ENCODE measurements around the gene LSP1. TPM values are rescaled to one million over a fixed set of nuclear protein-coding genes. Genes with fewer than 3 reads are reported as not detected.

LSP1 gene
- total and polyA plus RNA-seq, 8 donors, result 9.8 to 239 (median 58.9) TPM

GRCh38 chr11:1827931-1828330 lies 25.0 kb upstream of the LSP1 start:
- peak overlapping the region in 1 of 5 donors; percentile 77 for H3K27ac ChIP-seq
- no peaks in the 10 kb centered on the region for H3K9me3 ChIP-seq
- intact Hi-C loops (cut with DNase I; ENCODE audit: low total_unique reads), result no loop called here
- 76 to 86% (median 79%) methylated on average over 15 to 19 of the region's 19 CpGs for WGBS, 5 donors
- H3K36me3 ChIP-seq, result no peaks in the 10 kb centered on the region
- peaks cover 53 to 93% (median 69%) of the 10 kb centered on the region in 4 donors for H3K4me1 ChIP-seq
- H3K27me3 ChIP-seq, result peaks cover 0 to 43% (median 0%) of the 10 kb centered on the region in 3 donors
- TF ChIP-seq CTCF (IDR thresholded peaks at IDR 0.05) (no peak), POLR2AphosphoS5 (IDR thresholded peaks at IDR 0.05) (no peak), POLR2A (IDR thresholded peaks at IDR 0.05) (no peak), EP300 (IDR thresholded peaks at IDR 0.05) (no peak)
- no peak for DNase-seq
- H3K4me3 ChIP-seq, result no peak overlapping the region

DNA sequence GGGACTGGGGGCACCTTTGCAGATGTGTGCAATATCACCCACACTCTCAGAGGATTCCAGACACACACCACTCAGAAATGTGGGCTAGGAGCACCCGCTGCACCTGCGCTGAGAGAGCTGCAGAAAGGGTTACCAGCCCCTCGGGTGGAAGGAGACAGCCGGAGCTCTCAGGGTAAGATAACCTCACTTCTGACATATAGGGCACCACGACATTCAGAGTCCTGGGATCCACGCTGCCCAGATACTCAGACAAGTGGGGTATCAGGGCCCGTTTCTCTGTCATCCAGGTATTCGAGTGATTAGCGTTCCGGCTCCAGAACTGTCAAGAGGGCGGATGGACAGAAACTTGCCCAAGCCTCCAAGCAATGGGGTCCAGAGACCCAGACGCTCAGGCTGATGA lies 24.3 kb upstream of the LSP1 start:
- H3K4me1 ChIP-seq, result peaks cover 59 to 99% (median 76%) of the 10 kb centered on the region in 4 donors
- intact Hi-C loops (cut with DNase I; ENCODE audit: low total_unique reads), result no loop called here
- DNase-seq, result no peak

DNA sequence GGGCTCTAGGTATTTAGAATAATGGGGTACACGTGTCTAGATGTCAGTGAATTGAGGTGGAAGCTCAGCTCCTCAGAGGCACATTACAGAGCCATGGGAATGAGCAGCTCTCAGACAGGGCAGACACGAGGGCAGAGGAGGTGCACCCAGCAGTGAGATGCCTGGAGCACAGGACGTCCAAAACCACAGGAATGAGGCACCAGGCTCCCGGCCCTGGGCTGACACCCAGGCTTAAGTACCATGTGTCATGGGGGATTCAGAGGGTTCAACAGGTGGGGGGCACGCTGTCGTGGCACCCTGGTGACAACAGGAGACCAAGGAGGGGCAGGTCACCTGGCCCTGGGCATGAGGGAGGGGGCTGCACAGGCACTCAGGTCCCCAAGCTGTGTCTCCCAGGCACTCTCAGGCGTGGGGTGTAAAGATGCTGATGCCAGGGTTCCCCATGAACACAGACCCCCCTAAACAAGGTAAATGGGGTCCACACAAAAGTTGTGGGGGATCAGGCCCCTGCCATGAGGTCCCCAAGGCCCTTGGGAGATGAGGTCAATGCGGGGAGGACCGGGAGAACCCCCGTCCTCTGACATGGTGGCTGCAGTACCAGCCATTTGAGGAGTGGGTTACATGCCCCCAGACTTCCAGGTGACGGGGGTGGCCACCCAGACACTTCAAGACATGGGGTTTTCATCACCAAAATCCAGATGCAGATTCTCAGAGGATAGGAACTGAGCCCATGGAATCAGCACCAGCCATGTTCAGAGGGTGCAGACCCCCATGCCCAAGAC lies 23.7 kb upstream of the LSP1 start:
- Histone ChIP-seq H3K27me3 (peaks cover 0 to 46% (median 0%) of the 10 kb centered on the region in 3 donors), H3K9me3 (no peaks in the 10 kb centered on the region), H3K36me3 (no peaks in the 10 kb centered on the region), H3K4me1 (peaks cover 60 to 95% (median 76%) of the 10 kb centered on the region in 4 donors), H3K4me3 (no peak overlapping the region), H3K27ac (no peak overlapping the region)
- 62 to 81% (median 65%) methylated on average over 8 to 11 of the region's 11 CpGs for WGBS, 5 donors
- intact Hi-C loops (cut with DNase I; ENCODE audit: low total_unique reads), result no loop called here
- TF ChIP-seq CTCF (IDR thresholded peaks at IDR 0.05), result no peak
- no peak for TF ChIP-seq POLR2A (IDR thresholded peaks at IDR 0.05)
- TF ChIP-seq POLR2AphosphoS5 (IDR thresholded peaks at IDR 0.05), result no peak
- TF ChIP-seq EP300 (IDR thresholded peaks at IDR 0.05), result no peak
- DNase-seq, result peak in 1 of 2 donors; percentile 16

More for the DNA sequence above, 24.3 kb upstream of the LSP1 start:
- Histone ChIP-seq H3K4me3 (no peak overlapping the region), H3K36me3 (no peaks in the 10 kb centered on the region), H3K27me3 (peaks cover 0 to 43% (median 0%) of the 10 kb centered on the region in 3 donors), H3K27ac (no peak overlapping the region), H3K9me3 (no peaks in the 10 kb centered on the region)
- WGBS, 5 donors, result 79 to 88% (median 85%) methylated on average over 3 to 12 of the region's 12 CpGs
- no peak for TF ChIP-seq POLR2A (IDR thresholded peaks at IDR 0.05)
- no peak for TF ChIP-seq EP300 (IDR thresholded peaks at IDR 0.05)
- TF ChIP-seq CTCF (IDR thresholded peaks at IDR 0.05), result no peak
- no peak for TF ChIP-seq POLR2AphosphoS5 (IDR thresholded peaks at IDR 0.05)

DNA sequence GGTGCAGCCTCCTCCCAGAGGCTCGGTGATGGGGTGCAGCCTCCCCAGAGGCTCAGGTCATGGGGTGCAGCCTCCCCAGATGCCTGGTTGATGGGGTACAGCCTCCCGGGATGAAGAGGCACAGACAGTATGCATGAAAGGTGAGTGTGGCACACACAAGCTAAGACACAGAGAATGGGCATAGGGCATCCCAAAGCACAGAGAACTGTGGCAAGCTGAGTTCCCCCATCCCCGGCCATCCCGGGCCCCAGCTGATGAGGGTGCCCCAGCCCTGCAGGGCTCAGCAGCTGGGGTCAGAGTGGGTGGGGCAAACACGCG lies 22.9 kb upstream of the LSP1 start:
- Histone ChIP-seq H3K9me3 (no peaks in the 10 kb centered on the region), H3K4me3 (no peak overlapping the region), H3K27me3 (peaks cover 0 to 48% (median 0%) of the 10 kb centered on the region in 3 donors), H3K27ac (peak overlapping the region; percentile 60 to 86 (median 83)), H3K36me3 (no peaks in the 10 kb centered on the region), H3K4me1 (peaks cover 57 to 95% (median 81%) of the 10 kb centered on the region in 4 donors)
- DNase-seq, result no peak
- 26 to 58% (median 39%) methylated on average over 4 to 6 of the region's 6 CpGs for WGBS, 5 donors
- TF ChIP-seq POLR2AphosphoS5 (IDR thresholded peaks at IDR 0.05) (no peak), POLR2A (IDR thresholded peaks at IDR 0.05) (no peak), EP300 (IDR thresholded peaks at IDR 0.05) (no peak), CTCF (IDR thresholded peaks at IDR 0.05) (no peak)
- intact Hi-C loops (cut with DNase I; ENCODE audit: low total_unique reads), result loop anchor here (5.0 kb wide), 1 partner anchor 322 kb away; no protein-coding TSS in a partner anchor

Data from stomach (tissue), 9 donors.